IPS-18a (cell line): ENCODE measurements around the gene ANKS3.
A peak's percentile ranks its signal among the peaks of the same experiment; 100 is the strongest.

Source experiments
- H3K27ac ChIP-seq: one replicate; pipeline ENCODE4 v1.5.1; 2013; ENCODE audit warnings: low read length
- H3K27me3 ChIP-seq: one replicate; pipeline ENCODE4 v1.6.1; 2013; ENCODE audit warnings: mild to moderate bottlenecking, low read length; ENCODE audit not compliant: control insufficient read depth, insufficient read depth
- H3K36me3 ChIP-seq: one replicate; pipeline ENCODE4 v1.6.1; 2013; ENCODE audit warnings: low read depth, low read length; ENCODE audit not compliant: control insufficient read depth
- H3K4me1 ChIP-seq: one replicate; pipeline ENCODE4 v1.6.1; 2013; ENCODE audit warnings: low read depth, low read length; ENCODE audit not compliant: control insufficient read depth
- H3K4me3 ChIP-seq: one replicate; pipeline ENCODE4 v1.5.1; 2013; ENCODE audit warnings: low read length
- H3K9ac ChIP-seq: one replicate; pipeline ENCODE4 v1.6.1; 2013; ENCODE audit warnings: mild to moderate bottlenecking, low read length, moderate library complexity
- H3K9me3 ChIP-seq: one replicate; pipeline ENCODE4 v1.6.1; 2013; ENCODE audit warnings: low read depth, low read length; ENCODE audit not compliant: control insufficient read depth

The ANKS3 gene

GRCh38 chr16:4698321-4699045, 35.6 kb downstream of the ANKS3 start:
- H3K27ac ChIP-seq = no peak overlapping the region
- H3K36me3 ChIP-seq = peaks cover 56% of the 10 kb centered on the region
- no peaks in the 10 kb centered on the region for H3K9me3 ChIP-seq
- no peaks in the 10 kb centered on the region for H3K4me1 ChIP-seq
- no peak overlapping the region for H3K4me3 ChIP-seq
- no peak overlapping the region for H3K9ac ChIP-seq
- H3K27me3 ChIP-seq = no peaks in the 10 kb centered on the region

- Histone ChIP-seq H3K9me3 (no peaks in the 10 kb centered on the region), H3K4me1 (no peaks in the 10 kb centered on the region), H3K36me3 (peaks cover 56% of the 10 kb centered on the region), H3K27ac (no peak overlapping the region), H3K27me3 (no peaks in the 10 kb centered on the region), H3K9ac (no peak overlapping the region), H3K4me3 (no peak overlapping the region)
Observed at GRCh38 chr16:4697848-4698291, 36.2 kb downstream of the ANKS3 start.

DNA sequence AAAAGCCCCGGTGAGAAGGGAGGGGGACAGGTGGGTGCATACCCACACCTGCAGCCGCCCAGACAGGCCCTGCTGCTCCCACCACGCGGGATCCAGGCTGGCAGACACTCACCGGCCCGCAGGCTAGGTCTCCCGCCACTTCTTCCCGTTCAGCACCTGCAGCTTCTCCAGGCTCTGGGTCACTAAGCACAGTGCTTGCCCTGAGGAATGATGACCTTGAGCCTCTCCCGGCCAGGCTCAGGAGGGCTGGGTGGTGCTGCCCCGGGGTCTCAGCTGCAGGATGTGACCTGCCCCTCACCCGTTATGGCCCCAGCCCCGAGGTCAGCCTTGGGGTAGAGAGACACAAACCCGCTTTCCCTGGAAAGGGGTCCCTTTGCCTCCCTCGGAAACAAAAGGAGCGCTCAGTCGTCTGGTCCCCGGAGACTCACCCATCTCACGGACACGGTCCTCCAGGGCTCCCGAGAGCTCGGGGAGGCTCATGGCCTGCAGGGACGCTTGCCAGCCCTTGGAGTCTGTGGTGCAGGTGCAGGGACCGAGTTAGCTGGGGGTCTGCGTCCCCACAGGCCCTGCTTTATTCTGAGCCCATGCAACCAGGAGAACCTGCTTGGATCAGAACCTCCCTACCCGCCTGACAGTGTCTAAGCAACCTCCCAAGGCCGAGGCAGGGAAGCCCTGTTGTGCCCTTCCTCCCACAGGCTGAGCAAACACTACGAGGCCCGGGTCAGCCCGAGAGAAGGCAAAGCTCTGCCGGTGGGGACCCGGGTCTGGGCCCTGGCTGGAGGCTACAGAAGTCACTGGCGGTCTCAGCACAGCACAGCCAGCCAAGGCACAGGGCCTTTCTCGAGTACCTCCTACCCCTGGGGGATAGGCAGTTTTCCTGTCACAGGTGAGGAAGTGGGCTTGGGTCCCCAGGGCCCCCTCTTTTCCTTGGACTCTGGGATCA, 36.9 kb downstream of the ANKS3 start:
- Histone ChIP-seq H3K9me3 (no peaks in the 10 kb centered on the region), H3K4me3 (no peak overlapping the region), H3K27ac (no peak overlapping the region), H3K27me3 (no peaks in the 10 kb centered on the region), H3K4me1 (no peaks in the 10 kb centered on the region), H3K36me3 (peaks cover 56% of the 10 kb centered on the region), H3K9ac (no peak overlapping the region)

- Histone ChIP-seq H3K9ac (no peak overlapping the region), H3K27ac (no peak overlapping the region), H3K27me3 (no peaks in the 10 kb centered on the region), H3K4me3 (no peak overlapping the region), H3K4me1 (no peaks in the 10 kb centered on the region), H3K36me3 (peaks cover 56% of the 10 kb centered on the region), H3K9me3 (no peaks in the 10 kb centered on the region)
Observed at GRCh38 chr16:4696172-4696904, 37.7 kb downstream of the ANKS3 start.

DNA sequence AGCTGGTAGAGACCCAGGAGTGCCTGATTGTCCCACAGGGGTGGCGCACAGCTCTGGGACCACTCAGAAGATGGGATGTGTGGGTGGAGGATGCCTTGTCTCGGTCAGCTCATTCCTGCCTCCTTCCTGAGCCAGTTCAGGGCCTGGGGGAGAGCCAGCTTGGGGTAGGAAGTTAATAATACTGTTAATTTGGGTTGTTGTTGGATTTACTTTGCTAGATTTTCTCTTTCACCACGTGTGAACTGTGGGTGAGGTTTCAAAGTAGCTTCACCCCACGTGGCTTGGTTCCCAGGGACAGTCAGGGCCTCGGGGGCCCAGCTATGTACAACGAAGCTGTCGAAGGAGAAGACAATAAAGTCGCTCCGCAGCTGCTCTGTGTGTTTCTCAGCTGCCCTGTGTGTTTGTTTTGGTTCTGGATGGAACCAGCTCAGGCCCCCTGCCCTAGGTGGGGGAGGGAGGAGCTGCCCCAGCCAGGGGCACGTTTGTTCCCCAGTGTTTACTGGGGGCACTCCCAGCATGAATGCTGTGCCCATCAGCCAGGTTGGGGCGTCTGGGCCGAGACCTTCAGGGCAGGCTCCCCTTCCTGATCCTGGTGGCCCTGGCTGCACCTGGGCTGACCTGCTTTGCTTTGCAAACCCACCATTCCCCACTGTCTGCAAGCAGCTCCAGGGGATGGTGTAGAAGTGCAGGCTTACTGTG, 38.4 kb downstream of the ANKS3 start:
- H3K36me3 ChIP-seq = peaks cover 51% of the 10 kb centered on the region
- no peak overlapping the region for H3K27ac ChIP-seq
- no peaks in the 10 kb centered on the region for H3K9me3 ChIP-seq
- H3K4me3 ChIP-seq = no peak overlapping the region
- H3K27me3 ChIP-seq = no peaks in the 10 kb centered on the region
- no peak overlapping the region for H3K9ac ChIP-seq
- H3K4me1 ChIP-seq = no peaks in the 10 kb centered on the region

GRCh38 chr16:4694642-4695451, 39.2 kb downstream of the ANKS3 start:
- H3K4me3 ChIP-seq = peak overlapping the region; percentile 78
- H3K27ac ChIP-seq = no peak overlapping the region
- H3K36me3 ChIP-seq = peaks cover 45% of the 10 kb centered on the region

DNA sequence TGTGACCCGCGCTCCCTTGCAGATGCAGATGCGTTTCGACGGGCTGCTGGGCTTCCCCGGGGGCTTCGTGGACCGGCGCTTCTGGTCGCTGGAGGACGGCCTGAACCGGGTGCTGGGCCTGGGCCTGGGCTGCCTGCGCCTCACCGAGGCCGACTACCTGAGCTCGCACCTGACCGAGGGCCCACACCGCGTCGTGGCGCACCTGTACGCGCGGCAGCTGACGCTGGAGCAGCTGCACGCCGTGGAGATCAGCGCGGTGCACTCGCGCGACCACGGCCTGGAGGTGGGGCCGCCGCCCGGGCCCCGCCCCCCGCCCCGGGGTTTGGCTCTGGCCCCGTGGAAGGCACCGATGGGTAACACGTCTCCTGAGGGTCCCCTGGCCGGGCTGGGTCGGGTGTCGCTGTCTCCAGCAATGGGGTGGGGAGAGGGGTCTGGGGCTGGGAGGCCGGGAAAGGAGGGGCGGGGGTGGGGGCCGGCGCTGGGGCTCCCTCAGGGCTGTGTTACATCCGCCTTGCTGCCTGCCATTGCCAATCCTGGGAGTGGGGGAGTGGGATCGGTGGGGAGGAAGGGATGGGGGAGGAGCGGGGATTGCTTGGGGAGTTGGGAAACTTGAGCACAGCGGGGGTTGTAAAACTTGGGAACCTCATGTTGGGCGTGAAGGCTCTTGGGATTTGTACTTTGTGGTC, 40.0 kb downstream of the ANKS3 start:
- H3K27me3 ChIP-seq = no peaks in the 10 kb centered on the region
- peak overlapping the region; percentile 78 for H3K4me3 ChIP-seq
- H3K36me3 ChIP-seq = peaks cover 38% of the 10 kb centered on the region
- H3K9ac ChIP-seq = peak overlapping the region; percentile 74
- no peaks in the 10 kb centered on the region for H3K4me1 ChIP-seq
- H3K9me3 ChIP-seq = no peaks in the 10 kb centered on the region
- no peak overlapping the region for H3K27ac ChIP-seq

More at GRCh38 chr16:4694642-4695451, 39.2 kb downstream of the ANKS3 start:
- no peaks in the 10 kb centered on the region for H3K9me3 ChIP-seq
- no peaks in the 10 kb centered on the region for H3K4me1 ChIP-seq
- H3K9ac ChIP-seq = peak overlapping the region; percentile 74
- no peaks in the 10 kb centered on the region for H3K27me3 ChIP-seq

DNA sequence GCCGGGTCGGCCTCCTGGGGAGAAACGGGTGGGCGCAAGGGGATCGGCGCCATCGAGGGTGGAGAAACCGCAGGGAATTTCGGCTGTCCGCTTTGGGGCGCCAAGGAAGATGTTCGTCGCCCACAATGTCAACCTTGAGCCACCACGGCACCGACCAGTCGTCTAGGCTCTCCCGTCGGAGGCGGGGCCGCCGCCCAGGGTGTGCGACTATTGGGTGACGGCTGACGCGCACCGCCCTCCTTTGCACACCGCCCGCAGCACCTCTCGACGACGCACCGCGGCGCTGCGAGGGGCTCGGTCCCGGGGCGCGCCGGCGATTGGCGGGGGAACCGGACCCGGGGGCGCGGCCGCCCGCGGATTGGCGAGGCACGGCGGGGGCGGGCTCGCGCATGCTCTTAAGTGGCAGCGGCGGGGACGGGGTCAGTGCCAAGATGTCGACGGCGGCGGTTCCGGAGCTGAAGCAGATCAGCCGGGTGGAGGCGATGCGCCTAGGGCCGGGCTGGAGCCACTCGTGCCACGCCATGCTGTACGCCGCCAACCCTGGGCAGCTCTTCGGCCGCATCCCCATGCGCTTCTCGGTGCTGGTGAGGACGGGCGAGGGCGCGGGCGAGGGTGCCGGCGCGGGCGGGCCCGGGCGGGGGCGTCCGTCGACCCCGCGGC, 40.6 kb downstream of the ANKS3 start, which contains the start of gene NUDT16L1:
Gene NUDT16L1 (plus strand): TSS at position 267 of the 660 bp plus-strand sequence. CDS start 165 bp downstream, at position 432.
- no peak within 1 kb of the TSS for H3K27ac ChIP-seq
- H3K27me3 ChIP-seq = no peaks in the 10 kb centered on the region
- peak within 1 kb of the TSS; percentile 78 for H3K4me3 ChIP-seq
- peak within 1 kb of the TSS; percentile 74 for H3K9ac ChIP-seq
- no peaks in the 10 kb centered on the region for H3K9me3 ChIP-seq
- no peaks in the 10 kb centered on the region for H3K4me1 ChIP-seq
- H3K36me3 ChIP-seq = peaks cover 33% of the 10 kb centered on the region

DNA sequence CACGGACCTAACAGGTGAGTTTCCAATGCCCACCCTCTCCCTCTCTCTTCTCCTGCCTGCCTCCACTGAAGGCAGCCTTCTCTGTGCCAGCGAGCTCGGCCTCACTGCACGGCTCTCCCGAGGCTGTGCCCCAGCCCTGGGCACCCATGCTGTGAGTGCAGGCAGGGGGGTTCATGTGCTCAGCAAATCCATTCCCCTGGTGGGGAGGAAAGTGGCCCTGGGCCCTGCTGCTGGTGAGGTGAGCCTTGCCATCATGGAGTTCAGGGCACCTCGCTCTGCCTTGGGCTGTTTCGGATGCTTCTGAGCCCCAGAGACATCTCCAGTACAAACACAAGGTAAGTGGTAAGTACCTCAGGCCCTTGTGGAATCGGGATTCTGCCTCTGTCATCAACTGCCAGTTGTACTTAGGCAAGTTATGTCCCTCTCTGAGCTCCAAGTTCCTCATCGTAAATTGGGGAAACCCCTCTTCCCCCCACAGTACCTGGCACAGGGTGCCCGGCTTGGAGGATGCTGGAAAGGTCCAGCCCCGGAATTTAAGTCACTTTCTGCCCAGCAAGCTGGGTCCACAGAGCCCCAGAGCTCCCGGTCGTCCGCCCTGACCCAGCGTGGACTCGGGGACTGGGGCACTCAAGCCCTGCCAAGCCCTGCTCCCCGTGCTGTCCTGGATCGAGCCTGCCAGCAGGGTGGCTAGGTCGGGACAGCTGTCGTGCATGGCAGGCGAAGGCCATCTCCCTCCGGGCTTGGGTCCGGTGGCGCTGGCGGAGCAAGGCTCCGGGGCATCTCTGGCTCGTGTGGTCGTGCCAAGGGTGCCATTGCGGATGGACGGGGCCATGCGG, 41.4 kb downstream of the ANKS3 start:
- Histone ChIP-seq H3K27ac (no peak overlapping the region), H3K9me3 (no peaks in the 10 kb centered on the region), H3K4me1 (no peaks in the 10 kb centered on the region), H3K36me3 (peaks cover 27% of the 10 kb centered on the region), H3K9ac (peak overlapping the region; percentile 48), H3K4me3 (peak overlapping the region; percentile 78), H3K27me3 (no peaks in the 10 kb centered on the region)
